Neuronal stem cell (in vitro differentiated cells): ENCODE data around the gene CKS1B.
"Not testable (repeated sequence)": the region's sequence is repeated elsewhere in the genome, so short reads cannot be mapped to it uniquely, and the experiment has no call there.

Experiments
- DNase-seq: peaks from one replicate; pipeline ENCODE4 v3.0.0-alpha.2; 2013; ENCODE audit warnings: low spot score
- H2AFZ ChIP-seq: one replicate; pipeline ENCODE4 v1.6.1; 2013; ENCODE audit warnings: mild to moderate bottlenecking, low read length, inconsistent platforms
- H2AK5ac ChIP-seq: 2 replicates; pipeline ENCODE4 v1.6.1; 2013; ENCODE audit warnings: low read depth, mild to moderate bottlenecking, inconsistent platforms, low read length, moderate library complexity, mixed read lengths
- H2BK120ac ChIP-seq: 2 replicates; pipeline ENCODE4 v1.6.1; 2013; ENCODE audit warnings: low read depth, mild to moderate bottlenecking, inconsistent platforms, low read length, moderate library complexity, mixed read lengths
- H2BK12ac ChIP-seq: one replicate; pipeline ENCODE4 v1.6.1; 2013; ENCODE audit warnings: low read length, inconsistent platforms
- H2BK15ac ChIP-seq: 2 replicates; pipeline ENCODE4 v1.6.1; 2013; ENCODE audit warnings: mild to moderate bottlenecking, low read length, inconsistent platforms, mixed read lengths
- H2BK5ac ChIP-seq: one replicate; pipeline ENCODE4 v1.6.1; 2013; ENCODE audit warnings: inconsistent platforms, mild to moderate bottlenecking, low read length, moderate library complexity
- H3K14ac ChIP-seq: one replicate; pipeline ENCODE4 v1.6.1; 2013; ENCODE audit warnings: low read length, inconsistent platforms
- H3K18ac ChIP-seq: 2 replicates; pipeline ENCODE4 v1.6.1; 2013; ENCODE audit warnings: low read length, inconsistent platforms
- H3K23ac ChIP-seq: 2 replicates; pipeline ENCODE4 v1.6.1; 2013; ENCODE audit warnings: low read depth, mild to moderate bottlenecking, mixed read lengths, low read length, inconsistent platforms; ENCODE audit not compliant: poor library complexity
- H3K27ac ChIP-seq: replicated peaks from 3 replicates; pipeline ENCODE4 v1.5.1; 2013; ENCODE audit warnings: low read length, inconsistent platforms
- H3K27me3 ChIP-seq, 3 experiments: 2 replicates each; pipeline ENCODE4 v1.6.1; 2013; ENCODE audit warnings: low read length in 3 of 3, mild to moderate bottlenecking in 2 of 3, inconsistent platforms in 1 of 3, low read depth in 1 of 3, mixed read lengths in 1 of 3, moderate library complexity in 1 of 3; ENCODE audit not compliant: control insufficient read depth in 3 of 3, insufficient read depth in 3 of 3
- H3K36me3 ChIP-seq, 2 donors: replicated peaks in 1 of 2; 2 replicates each; pipeline ENCODE4 v1.6.1; 2013; ENCODE audit warnings: low read length in 2 of 2; ENCODE audit not compliant: control insufficient read depth in 2 of 2, insufficient read depth in 2 of 2
- H3K4ac ChIP-seq: 2 replicates; pipeline ENCODE4 v1.6.1; 2013; ENCODE audit warnings: inconsistent platforms, mild to moderate bottlenecking, low read length, moderate library complexity
- H3K4me1 ChIP-seq, 2 donors: 1 replicate in 1 of 2; 2 replicates in 1 of 2; pipeline ENCODE4 v1.6.1; 2013; ENCODE audit warnings: low read length in 2 of 2, low read depth in 1 of 2; ENCODE audit not compliant: control insufficient read depth in 2 of 2, insufficient read depth in 1 of 2
- H3K4me2 ChIP-seq: one replicate; pipeline ENCODE4 v1.6.1; 2013; ENCODE audit warnings: mild to moderate bottlenecking, low read length, inconsistent platforms; ENCODE audit not compliant: insufficient read depth, poor library complexity, severe bottlenecking
- H3K4me3 ChIP-seq, 2 donors: 2 replicates each; pipeline ENCODE4 v1.5.1; 2013; ENCODE audit warnings: low read length in 2 of 2, mild to moderate bottlenecking in 2 of 2, inconsistent platforms in 1 of 2, moderate library complexity in 1 of 2
- H3K79me1 ChIP-seq: one replicate; pipeline ENCODE4 v1.6.1; 2013; ENCODE audit warnings: low read depth, mild to moderate bottlenecking, inconsistent platforms, low read length, moderate library complexity
- H3K9ac ChIP-seq: one replicate; pipeline ENCODE4 v1.6.1; 2013; ENCODE audit warnings: mild to moderate bottlenecking, low read depth, low read length, inconsistent platforms; ENCODE audit not compliant: poor library complexity
- H3K9me3 ChIP-seq, 2 donors: replicated peaks in 1 of 2; 2 replicates each; pipeline versions ENCODE3 to v1.6.1; 2013; ENCODE audit warnings: low read length in 2 of 2, mild to moderate bottlenecking in 2 of 2, inconsistent platforms in 1 of 2, low read depth in 1 of 2, mixed read lengths in 1 of 2, moderate library complexity in 1 of 2; ENCODE audit not compliant: control insufficient read depth in 2 of 2, insufficient read depth in 1 of 2
- H4K8ac ChIP-seq: one replicate; pipeline ENCODE4 v1.6.1; 2013; ENCODE audit warnings: low read depth, mild to moderate bottlenecking, inconsistent platforms, low read length, moderate library complexity
- H4K91ac ChIP-seq: one replicate; pipeline ENCODE4 v1.6.1; 2013; ENCODE audit warnings: low read length, low read depth, mild to moderate bottlenecking, inconsistent platforms; ENCODE audit not compliant: poor library complexity
- WGBS, 2 donors: extraction: QIAGEN DNeasy Blood & Tissue Kit; methylation state at CpG; one replicate each; pipeline ENCODE4 v1.1.7; 2013; ENCODE audit warnings: missing lambda C conversion rate in 2 of 2, mixed read lengths in 1 of 2; ENCODE audit not compliant: insufficient read length in 2 of 2, insufficient replicate concordance in 1 of 2; ENCODE audit errors: extremely low coverage in 2 of 2; 5-methylcytosine and 5-hydroxymethylcytosine counted together

Gene CKS1B

DNA sequence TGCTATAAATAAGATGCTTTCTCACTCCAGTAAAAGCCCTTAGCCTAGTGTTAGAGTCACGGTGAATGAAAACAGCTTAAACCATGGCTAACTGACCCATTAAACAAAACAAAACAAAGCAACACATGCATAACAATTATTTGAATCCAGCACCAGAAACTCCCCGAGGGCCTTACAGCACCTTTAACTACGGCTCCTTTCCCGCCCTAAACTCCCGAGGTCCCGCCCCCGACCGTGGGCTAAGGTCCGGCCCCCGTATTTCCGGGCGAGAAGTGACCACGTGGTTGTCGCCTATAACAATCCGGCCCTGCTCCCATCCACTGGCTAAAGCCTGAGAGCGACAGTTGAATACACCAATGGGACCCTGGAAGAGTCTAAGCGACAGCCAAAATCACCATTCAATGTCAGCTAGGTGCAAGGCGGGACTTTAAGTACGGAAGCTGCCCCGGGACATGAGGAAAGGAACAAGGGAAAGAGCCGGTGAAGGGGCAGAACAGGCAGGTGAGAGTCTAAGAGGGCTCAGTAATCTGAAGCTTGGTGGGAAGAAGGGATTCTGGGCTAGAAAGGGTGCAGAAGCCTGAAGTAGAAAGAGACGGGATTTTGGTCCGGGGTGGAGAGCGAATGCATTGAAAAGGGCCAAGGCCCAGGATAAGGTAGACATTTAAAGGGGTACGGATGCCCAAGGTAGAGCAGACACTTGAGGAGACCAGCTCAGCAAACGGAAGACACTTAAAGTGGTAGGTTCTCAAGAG is 8.6 kb downstream of the CKS1B start, which contains the start of gene FLAD1:
Gene FLAD1 (plus strand): TSS at position 448 of the 752 bp plus-strand sequence. CDS start 351 bp downstream, outside the sequence.
- H3K79me1 ChIP-seq = peaks cover 9% of the 10 kb centered on the region
- H3K27ac ChIP-seq = peak within 1 kb of the TSS; percentile 70
- no CpG with 5 or more reads among the region's 26 CpGs for WGBS, 2 donors
- peak within 1 kb of the TSS; percentile 84 for H3K4me2 ChIP-seq
- peak within 1 kb of the TSS; percentile 77 for H2AFZ ChIP-seq
- H3K4ac ChIP-seq = peak within 1 kb of the TSS; percentile 26
- peaks cover 19 to 59% of the 10 kb centered on the region in 2 donors for H3K36me3 ChIP-seq
- H3K14ac ChIP-seq = no peak within 1 kb of the TSS
- H2BK5ac ChIP-seq = no peak within 1 kb of the TSS
- peak within 1 kb of the TSS; percentile 82 for H3K9ac ChIP-seq
- no peaks in the 10 kb centered on the region for H3K27me3 ChIP-seq
- no peak within 1 kb of the TSS for H2BK120ac ChIP-seq
- H3K4me3 ChIP-seq = peak within 1 kb of the TSS; percentile 73 to 89
- peak within 1 kb of the TSS; percentile 11 for H3K23ac ChIP-seq
- no peak within 1 kb of the TSS for H4K8ac ChIP-seq
- H4K91ac ChIP-seq = no peak within 1 kb of the TSS
- H2BK15ac ChIP-seq = no peak within 1 kb of the TSS
- no peak within 1 kb of the TSS for H2BK12ac ChIP-seq
- DNase-seq = peak; percentile 99
- no peaks in the 10 kb centered on the region for H3K9me3 ChIP-seq
- peak within 1 kb of the TSS; percentile 57 for H3K18ac ChIP-seq
- peaks cover 1 to 5% of the 10 kb centered on the region in 2 donors for H3K4me1 ChIP-seq
- H2AK5ac ChIP-seq = peak within 1 kb of the TSS; percentile 59

DNA sequence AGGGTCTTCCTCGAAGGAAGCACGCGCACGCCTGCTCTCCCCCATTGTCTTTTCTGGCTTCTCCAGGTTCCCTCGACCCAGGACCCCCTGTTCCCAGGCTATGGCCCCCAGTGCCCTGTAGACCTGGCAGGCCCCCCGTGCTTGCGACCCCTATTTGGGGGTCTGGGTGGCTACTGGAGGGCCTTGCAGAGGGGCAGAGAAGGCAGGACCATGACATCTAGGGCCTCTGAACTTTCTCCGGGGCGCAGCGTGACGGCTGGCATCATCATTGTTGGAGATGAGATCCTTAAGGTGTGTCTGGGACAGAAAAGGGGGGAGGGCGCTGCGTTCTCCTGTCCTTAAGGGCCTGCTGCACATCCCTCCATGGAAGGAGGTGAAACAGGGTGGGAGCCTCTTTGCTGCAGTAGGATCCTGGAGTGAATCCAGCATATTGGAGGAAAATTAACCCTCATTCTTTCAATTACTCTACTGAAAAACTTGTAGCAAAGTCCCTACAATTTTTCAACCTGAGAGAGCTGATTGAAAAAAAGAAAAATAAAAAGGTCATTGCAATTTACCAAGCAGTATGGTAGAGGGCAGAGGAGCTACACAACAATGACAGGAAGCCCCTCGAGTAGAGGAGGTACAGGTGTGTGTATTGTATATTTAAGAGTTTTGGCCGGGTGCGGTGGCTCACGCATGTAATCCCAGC is 9.4 kb downstream of the CKS1B start:
- no CpG with 5 or more reads among the region's 17 CpGs for WGBS, 2 donors
- Histone ChIP-seq H2BK15ac (no peak overlapping the region), H3K4me3 (peak overlapping the region; percentile 73 to 89), H3K27me3 (no peaks in the 10 kb centered on the region), H3K18ac (no peak overlapping the region), H2BK5ac (no peak overlapping the region), H3K4me1 (peaks cover 1 to 5% of the 10 kb centered on the region in 2 donors), H4K8ac (no peak overlapping the region), H2AK5ac (peak overlapping the region; percentile 59), H2BK12ac (no peak overlapping the region), H3K4me2 (peak overlapping the region; percentile 84), H4K91ac (no peak overlapping the region), H3K79me1 (peaks cover 12% of the 10 kb centered on the region), H3K14ac (no peak overlapping the region), H2BK120ac (no peak overlapping the region), H3K9me3 (no peaks in the 10 kb centered on the region), H3K27ac (no peak overlapping the region), H3K4ac (peak overlapping the region; percentile 26), H3K36me3 (peaks cover 22 to 62% of the 10 kb centered on the region in 2 donors), H3K9ac (peak overlapping the region; percentile 82), H2AFZ (peak overlapping the region; percentile 55), H3K23ac (peak overlapping the region; percentile 11)
- DNase-seq = no peak

DNA sequence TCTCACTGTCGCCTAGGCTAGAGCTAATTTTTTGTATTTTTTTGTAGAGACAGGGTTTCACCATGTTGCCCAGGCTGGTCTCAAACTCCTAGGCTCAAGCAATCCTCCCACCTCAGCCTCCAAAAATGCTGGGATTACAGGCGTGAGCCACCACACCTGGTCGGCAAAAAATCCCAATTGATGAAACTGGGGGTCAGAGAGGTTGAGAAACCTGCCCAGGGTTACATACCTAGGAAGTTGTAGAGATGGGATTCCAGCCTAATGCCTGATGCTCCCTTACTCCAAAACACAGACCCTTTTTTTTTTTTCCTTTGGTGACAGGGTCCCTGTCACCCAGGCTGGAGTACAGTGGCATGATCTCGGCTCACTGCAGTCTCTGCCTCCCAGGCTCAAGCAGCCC is 12.3 kb downstream of the CKS1B start:
- WGBS, 2 donors = no CpG with 5 or more reads among the region's 4 CpGs
- H3K27ac ChIP-seq, H3K4ac ChIP-seq: not testable (repeated sequence)

DNA sequence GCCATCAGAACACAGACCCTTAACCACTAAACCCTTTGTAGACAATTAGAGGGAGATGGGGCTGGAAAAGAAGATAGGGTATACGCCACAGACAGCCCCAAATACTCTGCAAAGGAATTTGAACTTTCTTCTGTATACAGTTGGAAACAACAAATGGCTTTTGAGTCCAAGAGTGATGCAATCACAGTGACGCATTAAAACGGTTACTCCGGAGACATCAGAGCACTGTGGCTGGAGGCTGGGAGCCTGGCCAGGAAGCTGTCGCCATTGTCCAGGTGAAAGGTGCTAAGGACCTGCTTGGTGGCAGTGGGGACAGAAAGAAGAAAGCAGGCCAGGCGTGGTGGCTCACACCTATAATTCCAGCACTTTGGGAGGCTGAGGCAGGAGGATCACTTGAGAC is 12.8 kb downstream of the CKS1B start:
- DNase-seq = no peak
- H3K27me3 ChIP-seq = no peaks in the 10 kb centered on the region
- H3K4me2 ChIP-seq = no peak overlapping the region
- no peak overlapping the region for H2BK120ac ChIP-seq
- H3K36me3 ChIP-seq = peaks cover 32 to 61% of the 10 kb centered on the region in 2 donors
- H3K27ac ChIP-seq = no peak overlapping the region
- H4K8ac ChIP-seq = no peak overlapping the region
- peaks cover 12% of the 10 kb centered on the region for H3K79me1 ChIP-seq
- no peak overlapping the region for H3K23ac ChIP-seq
- no peak overlapping the region for H3K9ac ChIP-seq
- no peak overlapping the region for H3K18ac ChIP-seq
- H2AFZ ChIP-seq = no peak overlapping the region
- H2BK15ac ChIP-seq = no peak overlapping the region
- H3K4me3 ChIP-seq = no peak overlapping the region
- H2BK12ac ChIP-seq = no peak overlapping the region
- H2BK5ac ChIP-seq = no peak overlapping the region
- H3K4me1 ChIP-seq = peaks cover 1 to 5% of the 10 kb centered on the region in 2 donors
- H3K14ac ChIP-seq = no peak overlapping the region
- H3K9me3 ChIP-seq = no peaks in the 10 kb centered on the region
- no peak overlapping the region for H3K4ac ChIP-seq
- no peak overlapping the region for H4K91ac ChIP-seq
- H2AK5ac ChIP-seq = no peak overlapping the region
- no CpG with 5 or more reads among the region's 6 CpGs for WGBS, 2 donors

More for the DNA sequence above, 12.3 kb downstream of the CKS1B start:
- not testable (repeated sequence) for H3K27me3 ChIP-seq, H3K4me2 ChIP-seq, H3K14ac ChIP-seq, H2AFZ ChIP-seq, H2BK120ac ChIP-seq, H3K9me3 ChIP-seq, H2BK12ac ChIP-seq, DNase-seq, H3K23ac ChIP-seq, H3K9ac ChIP-seq, H3K4me3 ChIP-seq, H3K4me1 ChIP-seq, H4K8ac ChIP-seq, H2BK15ac ChIP-seq, H3K18ac ChIP-seq, H2AK5ac ChIP-seq, H4K91ac ChIP-seq, H2BK5ac ChIP-seq
- peaks cover 12% of the 10 kb centered on the region for H3K79me1 ChIP-seq
- peaks cover 32 to 60% of the 10 kb centered on the region in 2 donors for H3K36me3 ChIP-seq
